Measurements from ENCODE around the gene SLC29A3.

SLC29A3 gene

DNA sequence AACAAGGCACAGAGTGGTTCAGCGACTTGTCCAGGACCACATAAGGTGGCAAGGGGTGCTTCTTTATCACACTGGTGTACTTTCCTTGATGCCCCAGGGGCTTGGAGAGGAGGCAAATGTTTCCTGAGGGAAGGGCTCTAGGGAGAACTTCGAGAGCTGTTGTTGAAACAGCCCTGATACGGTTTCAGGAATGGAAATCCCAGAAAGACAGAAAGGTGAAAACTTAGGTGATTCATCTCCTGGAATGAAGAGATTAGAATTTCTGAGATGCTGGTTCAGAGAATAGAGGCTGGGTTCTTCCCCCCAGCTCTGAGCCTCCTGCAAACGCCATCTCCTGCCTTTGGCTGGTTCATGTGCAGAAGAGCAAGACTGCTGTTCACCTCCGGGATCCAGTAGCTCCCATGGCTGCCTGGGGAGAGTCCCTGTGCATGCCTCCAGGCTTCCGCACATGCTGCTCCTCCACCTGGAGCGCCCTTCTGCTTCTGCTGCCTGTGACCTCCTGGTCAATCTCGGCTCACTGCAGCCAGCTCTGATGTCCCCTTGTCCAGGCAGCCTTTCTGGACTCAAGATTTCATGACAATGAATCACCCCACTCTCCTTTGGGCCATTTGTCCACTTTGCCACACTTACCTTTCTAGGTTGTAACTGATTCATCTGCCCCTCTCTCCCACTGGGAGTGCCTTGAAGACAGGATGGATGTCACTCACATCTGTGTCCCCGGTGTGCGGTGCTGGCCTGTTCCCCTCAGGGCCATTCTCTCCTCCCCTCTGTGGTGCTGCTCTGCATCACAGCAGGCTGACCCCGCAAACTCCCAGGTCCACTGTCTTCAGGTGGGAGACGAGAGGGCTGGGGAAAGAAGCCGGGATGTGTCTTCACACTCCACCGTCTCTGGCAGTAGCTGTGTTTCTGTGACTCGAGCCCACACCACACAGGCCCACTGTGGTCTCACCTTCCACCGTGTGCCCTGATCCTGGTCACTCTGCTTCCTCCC is 74.0 kb downstream of the SLC29A3 start:
- Histone ChIP-seq H3K79me2 (ENCODE audit: insufficient read depth, low read length) (no peaks in the 10 kb centered on the region), H3K36me3 (ENCODE audit: low read length) (no peaks in the 10 kb centered on the region), H3K9me3 (ENCODE audit: insufficient read depth, low read length) (no peaks in the 10 kb centered on the region), H3K4me3 (ENCODE audit: insufficient read depth, low read length, poor library complexity, severe bottlenecking) (no peak overlapping the region), H3K4me2 (ENCODE audit: low read depth, low read length, poor library complexity, severe bottlenecking) (no peak overlapping the region), H4K20me1 (ENCODE audit: low read depth, low read length) (no peaks in the 10 kb centered on the region), H3K27ac (ENCODE audit: low read depth, low read length) (no peak overlapping the region), H2AFZ (ENCODE audit: low read depth, low read length, severe bottlenecking) (no peak overlapping the region), H3K9ac (ENCODE audit: low read length) (no peak overlapping the region), H3F3A (ENCODE audit: insufficient read depth) (no peaks in the 10 kb centered on the region), H3K27me3 (ENCODE audit: low read length) (no peaks in the 10 kb centered on the region; the same call in 1 of the 2 replicates), H3K9me2 (replicated peaks; ENCODE audit: insufficient read depth, low read length) (no peaks in the 10 kb centered on the region)
- TF ChIP-seq, protein P1, sequence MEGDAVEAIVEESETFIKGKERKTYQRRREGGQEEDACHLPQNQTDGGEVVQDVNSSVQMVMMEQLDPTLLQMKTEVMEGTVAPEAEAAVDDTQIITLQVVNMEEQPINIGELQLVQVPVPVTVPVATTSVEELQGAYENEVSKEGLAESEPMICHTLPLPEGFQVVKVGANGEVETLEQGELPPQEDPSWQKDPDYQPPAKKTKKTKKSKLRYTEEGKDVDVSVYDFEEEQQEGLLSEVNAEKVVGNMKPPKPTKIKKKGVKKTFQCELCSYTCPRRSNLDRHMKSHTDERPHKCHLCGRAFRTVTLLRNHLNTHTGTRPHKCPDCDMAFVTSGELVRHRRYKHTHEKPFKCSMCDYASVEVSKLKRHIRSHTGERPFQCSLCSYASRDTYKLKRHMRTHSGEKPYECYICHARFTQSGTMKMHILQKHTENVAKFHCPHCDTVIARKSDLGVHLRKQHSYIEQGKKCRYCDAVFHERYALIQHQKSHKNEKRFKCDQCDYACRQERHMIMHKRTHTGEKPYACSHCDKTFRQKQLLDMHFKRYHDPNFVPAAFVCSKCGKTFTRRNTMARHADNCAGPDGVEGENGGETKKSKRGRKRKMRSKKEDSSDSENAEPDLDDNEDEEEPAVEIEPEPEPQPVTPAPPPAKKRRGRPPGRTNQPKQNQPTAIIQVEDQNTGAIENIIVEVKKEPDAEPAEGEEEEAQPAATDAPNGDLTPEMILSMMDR (IDR thresholded peaks at IDR 0.05; ENCODE audit: insufficient read depth, low read length, poor library complexity, severe bottlenecking) = no peak
- TF ChIP-seq EZH2phosphoT487 (conservative IDR thresholded peaks at IDR 0.05; ENCODE audit: low read length) = no peak

GRCh38 chr10:71393841-71394475 is 74.9 kb downstream of the SLC29A3 start:
- Histone ChIP-seq H3K36me3 (ENCODE audit: low read length) (no peaks in the 10 kb centered on the region), H3K4me3 (ENCODE audit: insufficient read depth, low read length, poor library complexity, severe bottlenecking) (no peak overlapping the region), H3K27ac (ENCODE audit: low read depth, low read length) (no peak overlapping the region), H3K9me3 (ENCODE audit: insufficient read depth, low read length) (no peaks in the 10 kb centered on the region), H3K27me3 (ENCODE audit: low read length) (no peaks in the 10 kb centered on the region; the same call in 1 of the 2 replicates), H4K20me1 (ENCODE audit: low read depth, low read length) (no peaks in the 10 kb centered on the region), H2AFZ (ENCODE audit: low read depth, low read length, severe bottlenecking) (no peak overlapping the region), H3K9me2 (replicated peaks; ENCODE audit: insufficient read depth, low read length) (no peaks in the 10 kb centered on the region), H3F3A (ENCODE audit: insufficient read depth) (no peaks in the 10 kb centered on the region), H3K9ac (ENCODE audit: low read length) (no peak overlapping the region), H3K79me2 (ENCODE audit: insufficient read depth, low read length) (no peaks in the 10 kb centered on the region), H3K4me2 (ENCODE audit: low read depth, low read length, poor library complexity, severe bottlenecking) (no peak overlapping the region)
- TF ChIP-seq EZH2phosphoT487 (conservative IDR thresholded peaks at IDR 0.05; ENCODE audit: low read length) = no peak
- TF ChIP-seq, protein P1 (IDR thresholded peaks at IDR 0.05; ENCODE audit: insufficient read depth, low read length, poor library complexity, severe bottlenecking) = no peak

DNA sequence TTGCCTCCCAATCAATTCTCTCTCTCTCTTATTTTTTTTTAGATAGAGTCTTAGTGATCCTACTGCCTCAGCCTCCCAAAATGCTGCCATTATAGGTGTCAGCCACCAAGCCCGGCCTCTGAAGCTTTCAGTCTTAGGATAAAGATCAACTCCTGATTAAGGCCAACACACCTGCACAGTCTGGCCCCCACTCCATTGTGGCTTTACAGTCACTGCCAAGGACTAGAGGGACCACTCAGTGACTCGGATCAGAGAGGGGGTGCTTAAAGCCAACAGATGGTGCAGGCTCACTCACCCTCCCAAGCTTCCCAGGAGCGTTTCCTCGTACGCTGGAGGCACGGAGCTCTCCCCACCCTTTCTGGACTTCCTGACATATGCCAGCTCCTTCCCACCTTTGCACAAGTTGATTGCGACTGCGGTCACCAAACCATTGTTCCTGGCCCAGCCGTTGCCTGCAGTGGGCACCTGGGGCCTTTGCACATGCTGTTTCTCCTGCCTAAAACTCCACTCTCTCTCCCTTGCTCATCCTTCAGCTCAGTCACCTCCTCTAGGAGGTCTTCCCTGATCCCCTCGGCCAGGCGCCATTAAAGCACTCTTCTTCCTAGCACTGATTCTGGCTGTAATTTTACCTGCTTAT is 76.0 kb downstream of the SLC29A3 start:
- H3K79me2 ChIP-seq (ENCODE audit: insufficient read depth, low read length) = no peaks in the 10 kb centered on the region
- H3K9ac ChIP-seq (ENCODE audit: low read length) = no peak overlapping the region
- no peaks in the 10 kb centered on the region; the same call in 1 of the 2 replicates for H3K27me3 ChIP-seq (ENCODE audit: low read length)
- H4K20me1 ChIP-seq (ENCODE audit: low read depth, low read length) = no peaks in the 10 kb centered on the region
- H3K27ac ChIP-seq (ENCODE audit: low read depth, low read length) = no peak overlapping the region
- no peaks in the 10 kb centered on the region for H3F3A ChIP-seq (ENCODE audit: insufficient read depth)
- no peak overlapping the region for H3K4me3 ChIP-seq (ENCODE audit: insufficient read depth, low read length, poor library complexity, severe bottlenecking)
- TF ChIP-seq, protein P1 (IDR thresholded peaks at IDR 0.05; ENCODE audit: insufficient read depth, low read length, poor library complexity, severe bottlenecking) = no peak
- no peak for TF ChIP-seq EZH2phosphoT487 (conservative IDR thresholded peaks at IDR 0.05; ENCODE audit: low read length)
- H2AFZ ChIP-seq (ENCODE audit: low read depth, low read length, severe bottlenecking) = no peak overlapping the region
- H3K4me2 ChIP-seq (ENCODE audit: low read depth, low read length, poor library complexity, severe bottlenecking) = no peak overlapping the region
- H3K36me3 ChIP-seq (ENCODE audit: low read length) = no peaks in the 10 kb centered on the region
- H3K9me3 ChIP-seq (ENCODE audit: insufficient read depth, low read length) = no peaks in the 10 kb centered on the region
- H3K9me2 ChIP-seq (replicated peaks; ENCODE audit: insufficient read depth, low read length) = no peaks in the 10 kb centered on the region
